K562 treated with DMSO at 1 percent for 4 hours (cell line): Measurements from ENCODE around the gene ARHGAP11A. TPM values are rescaled to one million over a fixed set of nuclear protein-coding genes. Genes with fewer than 3 reads are reported as not detected.

Experiments
- total RNA-seq: library from RNA; unstranded; fragments of 300-600 nt; gene quantifications from 2 replicates; pipeline ENCODE4 v1.2.3, GENCODE V29; 2022; ENCODE audit not compliant: insufficient read depth

ARHGAP11A gene
- total RNA-seq, result 10.5 and 12.8 TPM in 2 replicates

GRCh38 chr15:32615051-32615870 lies at the start of gene ARHGAP11A:
Gene ARHGAP11A (plus strand): TSS chr15:32615504. CDS start chr15:32616212, 708 bp downstream.

GRCh38 chr15:32593151-32593550 lies 22.2 kb upstream of the ARHGAP11A start, which contains the start of gene GOLGA8N:
Gene GOLGA8N (plus strand): TSS chr15:32593456.

GRCh38 chr15:32641517-32642059 lies 26.3 kb downstream of the ARHGAP11A start, which contains the start of gene SCG5:
Gene SCG5 (plus strand): TSS chr15:32641710. CDS start chr15:32643593, 1,883 bp downstream.

Other genes with a start within 250 kb of the ARHGAP11A start
- gene GOLGA8K, start 212.2 kb upstream of the ARHGAP11A start, total RNA-seq, result not detected in 2 replicates
- gene GOLGA8O, start 159.9 kb upstream of the ARHGAP11A start, total RNA-seq, result not detected in 2 replicates
- gene GOLGA8N, start 22.0 kb upstream of the ARHGAP11A start, total RNA-seq, result 0.42 and 1.3 TPM in 2 replicates
- gene SCG5, start 26.2 kb downstream of the ARHGAP11A start, total RNA-seq, result not detected in 2 replicates
- gene GREM1, start 102.5 kb downstream of the ARHGAP11A start, total RNA-seq, result not detected in 2 replicates